Dermis microvascular lymphatic vessel endothelial cell (primary cell): ENCODE measurements around the gene TCF25. TPM values are rescaled to one million over a fixed set of nuclear protein-coding genes. Genes with fewer than 3 reads are reported as not detected.
A peak's percentile ranks its signal among the peaks of the same experiment; 100 is the strongest.
"Not testable (repeated sequence)": the region's sequence is repeated elsewhere in the genome, so short reads cannot be mapped to it uniquely, and the experiment has no call there.

Source experiments
- DNase-seq, 2 donors: peaks; one replicate each; pipeline versions ENCODE4 v3.0.0 to v3.0.0-alpha.2; 2010; ENCODE audit warnings: low read depth in 2 of 2
- total RNA-seq: library from RNA; depleted of rRNA; stranded (reverse); fragments of >200 nt; gene quantifications from 2 replicates; pipeline ENCODE4 v1.2.1, GENCODE V29; 2014

Gene TCF25
- total RNA-seq, 1 donor from 2014 or later, result 132 TPM

DNA sequence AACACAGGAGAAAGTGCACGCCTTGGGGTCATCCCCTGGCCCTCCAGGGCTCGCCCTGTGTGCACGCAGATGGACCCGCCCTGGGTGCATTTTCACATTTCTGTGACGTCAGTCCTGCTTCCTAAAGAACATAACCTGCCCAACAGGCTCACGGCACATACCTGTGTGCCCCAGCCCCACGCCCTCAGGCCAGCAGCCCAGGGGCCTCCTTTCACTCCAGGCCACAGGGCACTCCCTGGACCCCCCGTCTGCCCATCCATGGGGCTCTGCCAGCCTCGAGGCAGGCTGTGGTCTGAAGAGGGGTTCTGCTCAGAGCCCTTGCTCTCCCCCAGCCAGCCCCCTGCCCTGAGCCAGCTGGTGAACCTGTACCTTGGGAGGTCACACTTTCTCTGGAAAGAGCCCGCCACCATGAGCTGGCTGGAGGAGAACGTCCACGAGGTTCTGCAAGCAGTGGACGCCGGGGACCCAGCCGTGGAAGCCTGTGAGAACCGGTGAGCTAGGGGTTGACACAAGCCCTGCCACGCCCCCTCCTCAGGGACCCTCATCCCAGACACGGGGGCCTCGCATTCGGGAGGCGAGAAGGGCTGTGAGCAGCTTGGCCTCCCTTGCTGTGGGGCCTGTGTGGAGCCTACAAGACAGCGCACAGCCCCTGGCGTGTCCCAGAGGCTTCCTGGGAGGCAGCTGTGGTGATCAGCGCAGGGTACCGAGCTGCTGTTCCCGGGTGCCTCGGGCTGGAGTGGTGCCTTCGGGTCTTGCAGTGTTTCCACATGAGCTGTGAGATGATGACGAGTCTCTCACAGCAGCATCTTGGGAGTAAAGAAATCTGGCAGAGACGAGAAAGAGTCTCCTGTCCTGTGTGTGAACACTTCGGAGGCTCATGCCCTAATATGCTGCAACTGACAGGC lies 31.5 kb downstream of the TCF25 start:
- no peak for DNase-seq

DNA sequence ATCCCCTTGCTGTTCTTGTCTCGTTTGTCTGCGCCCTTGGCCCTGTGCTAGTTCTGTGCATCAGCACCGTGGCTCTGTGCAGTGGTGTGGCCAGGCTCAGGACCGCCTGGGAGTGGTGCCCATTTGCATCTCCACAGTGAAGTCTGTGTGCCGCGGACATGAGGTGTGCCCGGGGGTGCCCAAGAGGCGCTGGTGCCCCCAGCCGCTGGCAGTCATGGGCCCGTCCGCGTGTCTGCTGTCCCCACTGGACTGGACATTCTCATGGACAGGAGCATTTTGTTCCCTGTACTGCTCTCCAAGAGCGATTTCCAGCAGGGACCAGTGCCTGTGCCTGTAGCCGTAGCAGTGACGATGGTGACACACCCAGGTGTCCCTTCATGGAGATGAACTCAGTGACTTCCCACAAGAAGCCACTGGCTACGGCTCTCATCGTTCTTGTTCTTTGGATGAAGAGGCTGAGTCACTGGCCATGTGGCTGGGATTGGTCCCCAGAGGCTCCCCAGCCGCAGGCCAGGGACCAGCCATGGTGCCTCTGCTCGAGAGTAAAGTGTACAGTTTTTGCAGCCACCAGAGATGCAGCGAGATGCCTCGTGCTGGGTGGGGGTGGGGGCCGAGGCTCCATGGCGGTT lies 32.2 kb downstream of the TCF25 start:
- no peak for DNase-seq

DNA sequence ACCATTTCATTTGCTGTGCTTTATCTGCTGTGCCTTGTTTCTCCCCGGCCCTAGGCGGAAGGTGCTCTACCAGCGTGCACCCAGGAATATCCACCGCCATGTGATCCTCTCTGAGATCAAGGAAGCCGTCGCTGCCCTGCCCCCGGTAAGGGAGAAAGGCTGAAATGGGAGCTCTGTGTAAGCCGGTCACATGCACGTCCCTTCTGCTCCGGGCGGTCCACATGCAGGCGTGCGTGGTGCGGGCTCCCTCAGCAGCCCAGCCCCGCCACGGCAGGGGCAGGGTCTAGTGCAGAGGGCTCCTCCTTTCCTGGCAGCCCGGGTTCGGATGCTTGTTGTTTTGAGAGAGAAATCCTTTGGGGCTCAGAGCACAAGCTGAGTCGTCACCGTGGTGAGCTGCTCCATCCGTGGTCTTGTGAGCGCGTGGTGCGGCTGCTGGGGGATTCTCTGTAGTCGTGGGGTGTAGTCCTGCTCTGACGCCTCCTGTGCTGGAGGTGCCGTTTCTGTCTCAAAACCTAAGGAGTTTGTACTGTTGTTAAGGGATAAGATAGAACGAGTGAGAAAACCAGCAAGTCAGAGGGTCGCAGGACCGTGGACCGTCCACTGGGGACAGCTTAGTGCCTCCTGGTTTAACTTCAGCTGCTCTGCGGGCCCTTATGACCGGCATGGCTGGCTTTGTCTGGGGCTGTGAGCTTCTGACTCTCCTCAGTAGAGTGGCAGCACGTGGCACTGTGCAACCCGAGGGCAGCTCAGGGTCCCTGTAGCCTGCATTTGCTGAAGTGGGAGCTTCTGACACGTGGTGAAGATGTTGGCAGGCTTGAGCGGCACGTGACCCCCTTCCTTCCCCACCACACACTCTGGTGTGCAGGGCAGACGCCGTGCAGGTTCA lies 33.0 kb downstream of the TCF25 start:
- DNase-seq, result no peak

DNA sequence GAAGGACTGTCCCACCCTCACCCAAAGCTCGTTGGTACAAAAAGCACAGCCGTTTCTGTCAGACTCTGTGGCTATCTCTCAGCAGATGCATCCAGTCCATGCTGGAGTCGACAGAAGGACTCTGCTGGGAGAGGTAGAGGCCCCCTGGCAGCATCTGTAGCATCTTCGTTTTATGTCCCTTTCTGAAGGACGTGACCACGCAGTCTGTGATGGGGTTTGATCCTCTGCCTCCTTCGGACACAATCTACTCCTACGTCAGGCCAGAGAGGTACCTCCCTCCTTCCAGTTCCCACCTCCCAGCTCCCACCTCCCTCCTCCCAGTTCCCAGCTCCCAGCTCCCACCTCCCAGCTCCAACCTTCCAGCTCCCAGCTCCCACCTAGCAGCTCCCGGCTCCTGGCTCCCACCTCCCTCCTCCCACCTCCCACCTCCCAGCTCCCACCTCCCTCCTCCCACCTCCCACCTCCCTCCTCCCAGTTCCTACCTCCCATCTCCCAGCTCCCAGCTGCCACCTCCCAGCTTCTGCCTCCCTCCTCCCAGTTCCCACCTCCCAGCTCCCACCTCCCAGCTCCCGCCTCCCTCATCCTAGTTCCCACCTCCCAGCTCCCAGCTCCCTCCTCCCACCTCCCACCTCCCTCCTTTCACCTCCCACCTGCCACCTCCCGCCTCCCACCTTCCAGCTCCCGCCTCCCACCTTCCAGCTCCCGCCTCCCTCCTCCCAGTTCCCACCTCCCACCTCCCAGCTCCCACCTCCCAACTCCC lies 33.8 kb downstream of the TCF25 start:
- DNase-seq, result no peak

DNA sequence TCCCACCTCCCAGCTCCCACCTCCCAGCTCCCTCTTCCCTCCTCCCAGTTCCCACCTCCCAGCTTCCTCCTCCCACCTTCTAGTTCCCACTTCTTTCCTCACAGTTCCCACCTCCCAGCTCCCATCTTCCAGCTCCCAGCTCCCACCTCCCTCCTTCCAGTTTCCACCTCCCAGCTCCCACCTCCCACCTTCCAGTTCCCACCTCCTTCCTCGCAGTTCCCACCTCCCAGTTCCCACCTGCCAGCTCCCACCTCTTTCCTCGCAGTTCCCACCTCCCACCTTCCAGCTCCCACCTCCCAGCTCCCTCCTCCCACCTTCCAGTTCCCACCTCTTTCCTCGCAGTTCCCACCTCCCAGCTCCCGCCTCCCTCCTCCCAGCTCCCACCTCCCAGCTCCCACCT lies 34.8 kb downstream of the TCF25 start:
- DNase-seq, result no peak

DNA sequence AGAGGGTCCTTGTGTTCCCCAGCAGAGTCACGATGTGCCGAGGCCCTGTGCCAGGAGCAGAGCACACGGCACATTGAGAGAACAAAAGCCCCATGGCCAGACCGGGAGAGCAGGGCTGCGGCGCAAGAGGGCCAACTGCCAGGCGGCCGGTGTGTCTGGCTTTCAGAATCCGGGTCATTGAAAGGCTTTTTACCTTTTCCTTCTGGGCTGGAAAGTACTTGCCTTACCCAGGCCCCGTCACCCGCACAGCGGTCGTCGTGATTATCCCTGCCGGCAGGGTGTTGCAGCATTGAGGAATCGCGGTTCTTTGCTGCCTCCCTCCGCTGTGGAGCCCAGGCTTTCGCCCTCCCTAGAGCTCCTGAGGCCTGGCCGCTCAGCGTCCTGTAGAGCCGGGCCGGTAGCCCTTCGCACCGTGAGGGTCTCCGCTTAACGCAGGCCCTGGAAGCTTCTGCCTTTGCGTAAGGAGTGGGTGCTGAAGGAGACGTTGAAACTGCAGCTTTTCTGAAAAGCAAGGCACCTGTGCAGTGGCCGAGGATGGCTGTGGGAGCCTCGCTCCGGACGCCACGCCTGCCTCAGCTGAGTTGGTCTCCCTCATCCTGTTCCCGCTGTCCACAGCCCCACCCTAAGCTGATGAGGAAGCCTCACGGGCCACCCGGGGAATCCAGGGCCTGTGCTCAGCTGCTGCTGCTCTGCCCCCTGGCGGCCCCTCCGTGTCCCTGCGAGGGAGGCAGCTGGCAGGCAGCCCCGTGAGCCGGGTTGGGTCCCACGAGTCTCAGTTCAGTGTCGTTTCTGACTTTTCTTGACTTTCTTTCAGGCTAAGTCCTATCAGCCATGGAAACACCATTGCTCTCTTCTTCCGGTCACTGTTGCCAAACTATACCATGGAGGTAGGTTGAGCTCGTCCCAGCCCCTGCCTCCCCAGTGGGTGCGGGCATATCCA lies 36.7 kb downstream of the TCF25 start:
- peak; percentile 56 to 74 for DNase-seq

DNA sequence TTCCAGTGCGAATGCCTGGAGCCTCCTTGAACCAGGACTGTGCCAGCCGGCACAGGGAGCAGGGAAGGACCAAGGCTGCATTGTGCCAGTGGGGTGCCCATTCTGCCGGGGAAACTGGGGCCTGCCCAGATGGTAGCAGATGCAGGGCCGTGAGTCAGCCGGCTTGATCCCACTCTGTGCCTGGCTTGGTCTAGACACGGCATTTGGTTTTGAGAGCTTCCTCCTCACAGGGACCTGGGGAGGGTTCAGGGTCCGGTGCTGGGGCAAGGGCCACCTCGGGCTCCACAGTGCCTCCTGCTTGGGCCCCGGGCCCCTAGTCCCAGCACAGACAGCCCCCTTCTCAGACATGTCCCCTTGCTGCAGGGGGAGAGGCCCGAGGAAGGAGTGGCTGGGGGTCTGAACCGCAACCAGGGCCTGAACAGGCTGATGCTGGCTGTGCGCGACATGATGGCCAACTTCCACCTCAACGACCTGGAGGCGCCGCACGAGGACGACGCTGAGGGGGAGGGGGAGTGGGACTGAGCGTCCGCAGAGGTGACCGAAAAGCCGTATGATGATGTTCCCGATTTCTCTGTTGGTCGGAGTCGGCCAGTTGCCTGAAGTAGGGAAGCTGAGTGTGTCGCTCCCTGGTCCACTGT lies 37.4 kb downstream of the TCF25 start:
- no peak for DNase-seq

DNA sequence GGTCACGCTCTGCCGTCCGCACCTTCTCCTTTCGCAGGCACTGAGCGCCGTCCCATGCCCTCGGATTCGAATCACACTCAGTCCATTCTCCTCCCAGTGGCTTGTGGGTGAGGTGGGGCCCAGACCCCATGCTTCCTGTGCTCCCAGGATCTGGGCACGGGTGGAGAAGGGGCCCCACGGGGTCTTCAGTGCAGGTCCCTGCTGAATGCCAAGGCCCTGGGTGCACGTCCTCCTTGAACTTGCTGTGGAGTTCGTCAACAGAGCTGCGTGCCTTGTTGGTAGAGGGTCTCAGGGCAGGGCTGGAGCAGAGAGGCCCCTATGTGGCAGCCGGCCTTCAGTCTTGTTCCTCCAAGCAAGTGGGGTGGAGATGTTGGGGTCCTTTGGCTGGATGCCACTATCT lies 38.0 kb downstream of the TCF25 start:
- DNase-seq, result no peak

DNA sequence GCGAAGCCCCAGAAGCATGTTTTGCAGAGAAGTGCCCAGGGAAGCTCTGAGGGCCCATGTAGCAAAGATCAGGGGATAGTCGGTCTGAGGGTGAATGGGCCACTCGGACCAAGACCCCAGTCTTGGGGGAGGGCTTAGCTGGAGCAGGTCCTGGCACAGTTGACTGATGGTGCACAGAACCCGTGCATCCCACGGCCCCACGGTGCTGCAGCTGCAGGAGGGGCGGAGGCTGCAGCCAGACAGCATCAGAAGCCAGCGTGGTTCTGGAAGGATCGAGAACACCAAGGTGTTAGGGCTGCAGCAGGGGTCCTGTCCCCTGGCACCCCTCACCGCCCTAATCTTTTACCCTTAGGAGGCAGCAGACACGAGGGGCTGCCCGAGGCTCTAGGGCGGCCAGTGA lies 38.8 kb downstream of the TCF25 start:
- no peak for DNase-seq

DNA sequence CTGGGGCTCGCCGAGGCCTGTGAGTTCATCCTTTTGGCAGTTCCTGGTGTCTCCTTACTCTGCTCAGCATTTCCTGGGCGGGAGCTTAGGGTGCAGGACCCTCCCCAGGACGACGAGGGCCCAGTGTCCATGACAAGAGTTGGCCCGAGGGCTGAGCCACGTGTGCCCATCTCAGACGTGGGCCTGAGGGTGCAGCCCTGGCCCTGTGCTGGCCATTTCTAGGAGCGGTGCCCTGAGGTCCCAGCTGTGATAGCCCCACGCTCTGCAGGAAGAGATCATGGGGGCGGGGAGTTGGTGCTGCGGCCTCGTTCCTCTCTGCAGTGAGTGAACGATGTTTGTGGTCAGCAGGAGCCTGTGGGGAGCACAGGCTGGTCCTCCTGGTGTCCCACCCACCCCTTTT lies 39.2 kb downstream of the TCF25 start:
- DNase-seq, result no peak

DNA sequence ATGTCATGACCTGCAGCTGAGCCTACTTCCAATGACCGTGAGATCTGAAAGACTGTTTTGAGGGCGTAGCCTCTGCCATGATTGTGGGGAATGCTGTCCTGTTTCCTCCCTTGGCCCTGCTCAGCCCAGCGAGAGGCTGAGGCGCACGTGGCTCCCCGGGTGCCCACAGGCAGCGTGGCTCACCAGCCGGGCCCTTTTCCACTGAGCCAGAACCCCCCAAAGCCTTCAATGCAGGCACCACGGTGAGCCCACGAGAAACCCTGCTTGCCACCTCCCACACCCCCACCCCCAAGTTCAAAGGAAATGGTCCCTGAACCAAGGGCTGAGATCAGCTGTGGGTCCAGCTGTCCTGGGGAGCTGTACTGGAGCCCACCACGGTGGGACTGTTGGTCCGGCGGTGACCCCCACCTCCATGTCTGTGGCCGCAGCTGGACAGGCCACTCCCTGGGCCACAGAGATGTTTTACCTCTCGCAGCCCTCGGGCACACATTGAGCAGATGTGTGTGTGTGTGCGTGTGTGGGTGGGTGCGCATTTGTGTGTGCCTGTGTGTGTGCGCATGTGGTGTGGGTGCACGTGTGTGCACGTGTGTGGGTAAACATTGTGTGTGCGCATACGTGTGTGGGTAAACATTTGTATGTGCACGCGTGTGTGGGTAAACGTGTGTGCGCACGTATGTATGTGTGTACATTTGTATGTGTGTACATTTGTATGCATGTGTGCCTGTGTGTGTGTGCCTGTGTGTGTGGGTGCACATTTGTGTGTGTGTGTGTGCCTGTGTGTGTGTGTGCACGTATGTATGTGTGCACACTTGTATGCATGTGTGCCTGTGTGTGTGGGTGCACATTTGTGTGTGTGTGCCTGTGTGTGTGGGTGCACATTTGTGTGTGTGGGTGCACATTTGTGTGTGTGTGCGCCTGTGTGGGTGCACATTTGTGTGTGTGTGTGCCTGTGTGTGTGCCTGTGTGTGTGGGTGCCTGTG lies 40.3 kb downstream of the TCF25 start:
- no peak for DNase-seq

DNA sequence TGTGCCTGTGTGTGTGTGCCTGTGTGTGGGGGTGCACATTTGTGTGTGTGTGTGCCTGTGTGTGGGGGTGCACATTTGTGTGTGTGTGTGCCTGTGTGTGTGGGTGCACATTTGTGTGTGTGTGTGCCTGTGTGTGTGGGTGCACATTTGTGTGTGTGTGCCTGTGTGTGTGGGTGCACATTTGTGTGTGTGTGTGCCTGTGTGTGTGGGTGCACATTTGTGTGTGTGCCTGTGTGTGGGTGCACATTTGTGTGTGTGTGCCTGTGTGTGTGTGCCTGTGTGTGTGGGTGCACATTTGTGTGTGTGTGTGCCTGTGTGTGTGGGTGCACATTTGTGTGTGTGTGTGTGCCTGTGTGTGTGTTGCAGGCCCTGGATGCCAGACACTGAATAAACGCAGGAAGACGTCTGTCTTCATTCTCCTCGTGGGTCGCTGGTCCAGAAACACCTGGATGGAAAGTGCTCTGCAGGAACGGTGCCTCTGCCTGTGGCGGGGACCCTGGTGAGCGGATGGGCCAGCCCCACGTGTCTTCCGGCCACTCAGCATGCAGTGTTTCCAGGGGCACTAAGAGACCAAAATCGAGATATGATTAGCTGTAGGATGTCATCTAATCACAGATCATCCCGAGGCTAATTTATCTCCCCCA lies 41.4 kb downstream of the TCF25 start:
- DNase-seq, result not testable (repeated sequence)

DNA sequence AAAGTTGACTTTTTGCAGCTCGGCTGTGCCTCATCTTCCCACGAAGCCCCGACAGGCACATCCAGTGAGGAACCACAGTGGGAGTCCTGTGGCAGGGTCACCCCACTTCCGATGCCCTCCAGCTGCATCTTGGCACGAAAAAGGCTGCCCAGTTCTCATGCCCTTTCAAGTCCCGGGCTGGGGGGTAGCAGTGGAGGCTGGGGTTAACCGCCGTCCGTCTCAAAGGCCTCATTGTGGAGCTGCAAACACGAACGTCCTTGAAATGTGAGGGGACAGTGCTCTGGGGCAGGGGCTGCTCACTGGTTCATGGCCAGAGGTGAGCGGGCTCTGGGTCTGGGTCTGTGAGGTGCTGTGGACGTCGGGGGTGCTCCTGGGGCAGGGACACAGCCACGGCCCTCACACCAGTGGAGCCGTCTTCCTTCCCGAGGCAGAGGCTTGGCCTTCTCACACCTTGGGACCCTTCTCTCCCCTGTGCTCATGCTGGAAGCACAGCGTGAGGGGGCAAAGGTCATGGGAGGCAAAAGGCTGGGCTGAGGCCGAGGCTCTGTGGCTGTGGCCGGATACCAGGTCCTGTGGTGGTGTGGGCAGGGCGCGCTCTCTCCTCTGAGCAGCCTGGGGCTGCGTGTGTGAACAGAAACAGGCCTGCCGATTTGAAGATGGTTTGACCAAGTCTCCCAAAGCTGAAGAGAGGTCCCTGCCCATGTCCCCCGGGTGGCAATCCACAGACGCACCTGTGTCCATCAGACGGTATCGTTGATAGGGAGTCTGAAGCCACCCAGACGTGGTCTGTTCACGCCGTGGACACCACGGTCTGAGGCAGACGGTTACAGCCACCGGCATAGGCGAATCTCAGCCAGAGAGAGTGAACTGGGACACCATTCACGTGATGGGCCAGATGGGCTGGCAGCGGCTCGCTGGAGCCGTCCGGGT lies 42.2 kb downstream of the TCF25 start:
- DNase-seq, result no peak

DNA sequence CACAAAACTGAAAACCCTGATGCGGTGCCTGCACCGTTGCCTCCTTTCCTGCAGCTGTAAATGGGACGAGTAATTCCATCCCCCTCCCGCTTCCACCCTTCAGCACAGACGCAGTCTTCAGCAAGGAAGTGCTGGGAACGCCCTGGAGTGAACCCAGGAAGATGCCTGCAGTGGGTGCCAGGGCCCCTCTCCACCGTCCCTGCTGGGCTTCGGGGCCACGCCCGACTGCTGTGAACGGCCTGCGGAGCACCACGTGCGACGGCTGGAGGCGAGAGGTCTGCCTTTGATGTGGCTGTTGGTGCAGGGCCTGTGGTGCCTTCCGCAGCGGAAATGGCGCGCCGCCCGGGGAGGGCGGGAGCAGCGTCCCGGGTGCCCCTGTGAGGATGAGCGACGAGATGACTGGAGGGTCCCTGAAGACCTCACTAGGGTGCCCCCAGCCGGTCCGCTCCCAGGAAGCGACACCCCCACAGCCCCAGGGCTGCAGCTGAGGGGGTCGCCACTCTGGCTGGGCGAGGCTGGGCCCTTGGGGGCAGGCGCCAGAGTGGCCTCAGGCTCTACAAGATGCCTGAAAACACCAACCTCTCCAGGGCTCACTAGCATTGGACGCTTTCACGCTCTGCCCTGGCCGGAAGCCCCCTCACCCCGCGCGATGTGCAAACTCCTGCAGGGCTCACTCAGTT lies 44.5 kb downstream of the TCF25 start:
- peak in 1 of 2 donors; percentile 56 for DNase-seq

DNA sequence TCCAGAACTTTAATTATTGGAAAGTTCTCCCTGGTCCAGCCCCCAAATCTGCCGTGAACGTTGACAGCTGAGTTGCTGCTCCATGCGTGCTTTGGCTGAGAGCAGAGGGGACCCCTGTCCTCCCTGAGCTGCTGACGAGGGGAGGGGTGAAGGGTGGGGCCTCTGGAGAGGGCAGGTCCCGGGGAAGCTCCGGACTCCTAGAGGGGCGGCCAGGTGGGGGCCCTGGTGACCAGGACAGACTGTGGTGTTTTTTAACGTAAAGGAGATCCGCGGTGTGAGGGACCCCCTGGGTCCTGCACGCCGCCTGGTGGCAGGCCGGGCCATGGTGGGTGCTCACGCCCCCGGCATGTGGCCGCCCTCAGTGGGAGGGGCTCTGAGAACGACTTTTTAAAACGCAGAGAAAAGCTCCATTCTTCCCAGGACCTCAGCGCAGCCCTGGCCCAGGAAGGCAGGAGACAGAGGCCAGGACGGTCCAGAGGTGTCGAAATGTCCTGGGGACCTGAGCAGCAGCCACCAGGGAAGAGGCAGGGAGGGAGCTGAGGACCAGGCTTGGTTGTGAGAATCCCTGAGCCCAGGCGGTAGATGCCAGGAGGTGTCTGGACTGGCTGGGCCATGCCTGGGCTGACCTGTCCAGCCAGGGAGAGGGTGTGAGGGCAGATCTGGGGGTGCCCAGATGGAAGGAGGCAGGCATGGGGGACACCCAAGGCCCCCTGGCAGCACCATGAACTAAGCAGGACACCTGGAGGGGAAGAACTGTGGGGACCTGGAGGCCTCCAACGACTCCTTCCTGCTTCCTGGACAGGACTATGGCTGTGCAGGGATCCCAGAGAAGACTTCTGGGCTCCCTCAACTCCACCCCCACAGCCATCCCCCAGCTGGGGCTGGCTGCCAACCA lies 45.3 kb downstream of the TCF25 start, which contains the start of gene MC1R:
Gene MC1R (plus strand): TSS at position 410 of the 895 bp plus-strand sequence. CDS start 397 bp downstream, at position 807.
- peak in 1 of 2 donors; percentile 45 for DNase-seq
